Limb (tissue), 2 donors: Measurements from ENCODE around the gene ARHGAP27.
A peak's percentile ranks its signal among the peaks of the same experiment; 100 is the strongest.

Experiments used
- DNase-seq, 2 donors: peaks; one replicate each; pipeline ENCODE4 v3.0.0-alpha.2; 2016; ENCODE audit errors: extremely low spot score in 2 of 2

Gene ARHGAP27

GRCh38 chr17:45431531-45432404 is 902 bp downstream of the ARHGAP27 start:
- peak in 1 of 2 donors; percentile 72 for DNase-seq

- peak in 1 of 2 donors; percentile 55 for DNase-seq
These were observed 1.7 kb downstream of the ARHGAP27 start for GRCh38 chr17:45430738-45431530.

GRCh38 chr17:45430006-45430737 is 2.5 kb downstream of the ARHGAP27 start:
- no peak for DNase-seq

GRCh38 chr17:45429339-45430005 is 3.2 kb downstream of the ARHGAP27 start:
- no peak for DNase-seq

GRCh38 chr17:45428931-45429338 is 3.7 kb downstream of the ARHGAP27 start:
- no peak for DNase-seq

GRCh38 chr17:45428050-45428617 is 4.5 kb downstream of the ARHGAP27 start:
- peak; percentile 60 to 87 for DNase-seq

- DNase-seq, result no peak
These were observed 5.4 kb downstream of the ARHGAP27 start for GRCh38 chr17:45427181-45427835.

GRCh38 chr17:45426561-45426960 is 6.1 kb downstream of the ARHGAP27 start:
- DNase-seq, result no peak

GRCh38 chr17:45425984-45426413 is 6.7 kb downstream of the ARHGAP27 start:
- no peak for DNase-seq

- DNase-seq, result no peak
These were observed 7.3 kb downstream of the ARHGAP27 start for GRCh38 chr17:45425125-45425983.

- DNase-seq, result no peak
These were observed 7.9 kb downstream of the ARHGAP27 start for GRCh38 chr17:45424769-45425124.

GRCh38 chr17:45423975-45424335 is 8.7 kb downstream of the ARHGAP27 start:
- no peak for DNase-seq

- no peak for DNase-seq
These were observed 9.2 kb downstream of the ARHGAP27 start for GRCh38 chr17:45423304-45423974.

- no peak for DNase-seq
These were observed 17.4 kb downstream of the ARHGAP27 start for GRCh38 chr17:45414990-45415881.

GRCh38 chr17:45413498-45413923 is 19.2 kb downstream of the ARHGAP27 start:
- no peak for DNase-seq

GRCh38 chr17:45411348-45412105 is 21.1 kb downstream of the ARHGAP27 start:
- no peak for DNase-seq
